T47D (cell line): ENCODE measurements around the gene ERC1.

ENCODE experiments used
- DNase-seq, 2 experiments: peaks; one replicate each; pipeline versions ENCODE4 v3.0.0 to v3.0.0-alpha.2; 2011 to 2012; ENCODE audit warnings: low read depth in 1 of 2, low spot score in 1 of 2
- JUND ChIP-seq: IDR thresholded peaks from 2 replicates; pipeline ENCODE4 v1.6.1; 2012; ENCODE audit warnings: low read depth
- in situ Hi-C: cut with HindIII; loops from 2 replicates; pipeline ENCODE4 v1.10.0; 2016; ENCODE audit warnings: low sequenced_read_pairs, low pct_unique_long_range_greater_than_20kb

ERC1 gene

GRCh38 chr12:1523046-1523445, 532.0 kb downstream of the ERC1 start:
- no peak for TF ChIP-seq JUND
- no peak for DNase-seq
- in situ Hi-C loops = no loop called here

GRCh38 chr12:1523558-1524050, 532.6 kb downstream of the ERC1 start:
- DNase-seq = no peak
- TF ChIP-seq JUND = no peak
- in situ Hi-C loops = no loop called here

- in situ Hi-C loops = no loop called here
- TF ChIP-seq JUND = no peak
- no peak for DNase-seq
These were observed 534.8 kb downstream of the ERC1 start for GRCh38 chr12:1525858-1526257.

GRCh38 chr12:1527789-1528188, 536.8 kb downstream of the ERC1 start:
- DNase-seq = no peak
- in situ Hi-C loops = no loop called here

GRCh38 chr12:1528791-1529190, 537.8 kb downstream of the ERC1 start:
- no peak for TF ChIP-seq JUND
- in situ Hi-C loops = no loop called here
- DNase-seq = no peak

More at GRCh38 chr12:1527789-1528188, 536.8 kb downstream of the ERC1 start:
- TF ChIP-seq JUND = no peak

- no peak for DNase-seq
- no peak for TF ChIP-seq JUND
- in situ Hi-C loops = no loop called here
These were observed 538.3 kb downstream of the ERC1 start for GRCh38 chr12:1529228-1529861.

- in situ Hi-C loops = no loop called here
- TF ChIP-seq JUND = no peak
- DNase-seq = no peak
These were observed 539.0 kb downstream of the ERC1 start for GRCh38 chr12:1529862-1530591.

GRCh38 chr12:1530592-1531152, 539.6 kb downstream of the ERC1 start:
- peak in 1 of 2 experiments; percentile 32 for DNase-seq
- in situ Hi-C loops = no loop called here
- TF ChIP-seq JUND = no peak

- in situ Hi-C loops = no loop called here
- DNase-seq = peak in 1 of 2 experiments; percentile 39
- TF ChIP-seq JUND = no peak
These were observed 540.2 kb downstream of the ERC1 start for GRCh38 chr12:1531153-1531653.

- no peak for TF ChIP-seq JUND
- in situ Hi-C loops = no loop called here
- peak in 1 of 2 experiments; percentile 32 for DNase-seq
These were observed 540.8 kb downstream of the ERC1 start for GRCh38 chr12:1531654-1532374.

GRCh38 chr12:1532375-1533165, 541.5 kb downstream of the ERC1 start:
- no peak for TF ChIP-seq JUND
- no peak for DNase-seq
- in situ Hi-C loops = no loop called here

- DNase-seq = no peak
- TF ChIP-seq JUND = no peak
- in situ Hi-C loops = no loop called here
These were observed 542.2 kb downstream of the ERC1 start for GRCh38 chr12:1533205-1533601.
